K562 treated with DMSO at 1 percent for 24 hours (cell line): ENCODE results near the gene ARID3A. TPM values are rescaled to one million over a fixed set of nuclear protein-coding genes. Genes with fewer than 3 reads are reported as not detected.

Source experiments
- total RNA-seq: library from RNA; unstranded; fragments of 300-600 nt; gene quantifications from 2 replicates; pipeline ENCODE4 v1.2.3, GENCODE V29; 2022; ENCODE audit warnings: low read depth; ENCODE audit not compliant: insufficient read depth

Gene ARID3A, protein sequence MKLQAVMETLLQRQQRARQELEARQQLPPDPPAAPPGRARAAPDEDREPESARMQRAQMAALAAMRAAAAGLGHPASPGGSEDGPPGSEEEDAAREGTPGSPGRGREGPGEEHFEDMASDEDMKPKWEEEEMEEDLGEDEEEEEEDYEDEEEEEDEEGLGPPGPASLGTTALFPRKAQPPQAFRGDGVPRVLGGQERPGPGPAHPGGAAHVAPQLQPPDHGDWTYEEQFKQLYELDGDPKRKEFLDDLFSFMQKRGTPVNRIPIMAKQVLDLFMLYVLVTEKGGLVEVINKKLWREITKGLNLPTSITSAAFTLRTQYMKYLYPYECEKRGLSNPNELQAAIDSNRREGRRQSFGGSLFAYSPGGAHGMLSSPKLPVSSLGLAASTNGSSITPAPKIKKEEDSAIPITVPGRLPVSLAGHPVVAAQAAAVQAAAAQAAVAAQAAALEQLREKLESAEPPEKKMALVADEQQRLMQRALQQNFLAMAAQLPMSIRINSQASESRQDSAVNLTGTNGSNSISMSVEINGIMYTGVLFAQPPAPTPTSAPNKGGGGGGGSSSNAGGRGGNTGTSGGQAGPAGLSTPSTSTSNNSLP
- 72.0 and 83.1 TPM in 2 replicates for total RNA-seq

DNA sequence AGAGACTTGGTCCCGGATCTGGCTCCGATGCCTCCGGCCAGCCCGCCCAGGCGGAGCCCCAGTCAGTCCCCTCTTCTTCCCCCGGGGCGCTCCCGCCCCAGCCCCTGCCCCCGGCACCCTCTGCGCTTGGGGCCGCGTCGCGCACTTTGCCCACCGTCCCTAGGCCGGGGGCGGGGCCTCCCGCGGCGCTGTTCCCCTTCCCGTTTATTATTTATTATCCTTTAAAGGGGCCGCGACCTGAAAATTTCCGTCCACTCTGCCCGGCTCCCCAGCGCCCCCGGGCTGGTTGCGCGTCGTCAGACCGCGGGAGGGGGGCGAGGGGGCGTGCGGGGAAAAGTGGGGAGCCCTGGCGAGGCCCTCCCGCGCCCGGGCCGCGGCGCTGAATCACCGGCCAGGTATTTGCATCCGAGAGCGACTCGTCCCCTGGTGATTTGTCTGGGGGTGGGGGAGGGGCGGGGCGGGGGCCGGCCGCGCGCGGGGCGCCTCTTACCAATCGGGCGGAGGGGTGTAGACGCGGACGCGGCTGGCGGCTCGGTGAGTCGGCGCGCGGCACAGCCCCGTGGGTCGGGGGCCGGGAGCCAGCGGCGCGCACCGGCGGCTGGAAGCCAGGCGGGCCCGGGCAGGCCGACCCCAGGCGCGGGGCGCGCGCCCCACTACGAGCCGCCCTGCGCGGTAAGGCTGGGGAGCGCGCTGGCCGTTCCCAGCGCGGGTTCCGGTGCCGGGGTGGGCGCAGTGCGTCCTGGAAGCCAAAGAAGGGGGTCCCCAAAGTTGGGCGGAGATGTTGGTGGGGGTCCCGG, at the start of gene ARID3A:
ARID3A (plus strand) TSS at position 510 of the 797 bp plus-strand sequence. CDS start 3,494 bp downstream, outside the sequence.

DNA sequence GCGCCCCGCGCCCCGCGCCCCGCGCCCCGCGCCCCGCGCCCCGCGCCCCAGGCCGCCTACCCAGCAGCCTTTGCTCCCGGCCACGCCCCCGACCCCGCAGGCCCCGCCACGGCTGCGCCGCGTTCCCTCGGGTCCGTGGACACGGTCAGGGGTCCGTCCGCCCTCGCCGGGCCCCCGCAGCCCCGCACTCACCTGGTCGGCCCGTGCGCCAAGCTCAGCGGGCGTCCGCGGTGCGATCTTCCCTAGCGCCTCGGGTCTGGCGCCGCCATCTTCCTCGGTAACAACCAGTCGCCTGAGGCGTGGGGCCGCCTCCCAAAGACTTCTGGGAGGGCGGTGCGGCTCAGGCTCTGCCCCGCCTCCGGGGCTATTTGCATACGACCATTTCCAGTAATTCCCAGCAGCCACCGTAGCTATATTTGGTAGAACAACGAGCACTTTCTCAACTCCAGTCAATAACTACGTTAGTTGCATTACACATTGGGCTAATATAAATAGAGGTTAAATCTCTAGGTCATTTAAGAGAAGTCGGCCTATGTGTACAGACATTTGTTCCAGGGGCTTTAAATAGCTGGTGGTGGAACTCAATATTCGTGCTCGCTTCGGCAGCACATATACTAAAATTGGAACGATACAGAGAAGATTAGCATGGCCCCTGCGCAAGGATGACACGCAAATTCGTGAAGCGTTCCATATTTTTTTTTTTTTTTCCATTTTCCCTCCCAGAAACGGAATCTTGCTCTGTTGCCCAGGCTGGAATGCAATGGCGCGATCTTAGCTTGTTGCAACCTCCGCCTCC, 32.7 kb upstream of the ARID3A start, which contains the start of the genes MED16 and RNU6-9:
MED16 (minus strand) TSS at position 294 of the 796 bp plus-strand sequence. CDS start 2,056 bp downstream, outside the sequence.
RNU6-9 (plus strand) TSS at position 591 of the 796 bp plus-strand sequence.

DNA sequence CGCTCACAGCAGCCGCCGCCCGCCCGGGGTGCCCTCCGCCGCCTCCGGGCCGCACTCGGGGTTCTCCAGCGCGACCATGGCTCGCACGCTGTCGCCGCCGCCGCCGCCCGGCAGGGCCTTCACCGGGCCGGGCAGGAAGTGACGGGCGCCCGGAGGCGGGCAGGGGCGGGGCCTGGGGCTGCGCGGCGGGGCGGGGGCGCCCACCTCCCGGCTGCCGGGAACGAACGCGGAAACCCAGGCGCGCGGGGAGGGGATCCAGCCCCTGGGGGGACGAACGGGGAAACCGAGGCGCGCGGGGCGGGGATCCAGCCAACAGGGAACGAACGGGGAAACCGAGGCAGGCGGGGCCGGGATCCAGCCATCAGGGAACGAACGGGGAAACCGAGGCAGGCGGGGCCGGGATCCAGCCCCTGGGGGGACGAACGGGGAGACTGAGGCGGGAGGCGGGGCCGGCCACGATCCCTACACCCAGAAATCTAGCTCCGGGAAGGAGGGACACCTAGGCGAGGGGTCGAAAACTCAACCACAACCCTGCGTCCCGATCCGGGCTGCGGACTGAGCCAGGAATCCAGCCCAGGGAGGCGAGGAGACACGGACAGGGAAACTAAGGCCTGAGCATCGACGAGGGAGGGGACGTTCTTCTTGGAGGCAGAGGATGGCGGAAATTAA, 12.6 kb upstream of the ARID3A start, which contains the start of gene R3HDM4:
R3HDM4 (minus strand) TSS at position 140 of the 669 bp plus-strand sequence; CDS start at position 78, 62 bp downstream.

DNA sequence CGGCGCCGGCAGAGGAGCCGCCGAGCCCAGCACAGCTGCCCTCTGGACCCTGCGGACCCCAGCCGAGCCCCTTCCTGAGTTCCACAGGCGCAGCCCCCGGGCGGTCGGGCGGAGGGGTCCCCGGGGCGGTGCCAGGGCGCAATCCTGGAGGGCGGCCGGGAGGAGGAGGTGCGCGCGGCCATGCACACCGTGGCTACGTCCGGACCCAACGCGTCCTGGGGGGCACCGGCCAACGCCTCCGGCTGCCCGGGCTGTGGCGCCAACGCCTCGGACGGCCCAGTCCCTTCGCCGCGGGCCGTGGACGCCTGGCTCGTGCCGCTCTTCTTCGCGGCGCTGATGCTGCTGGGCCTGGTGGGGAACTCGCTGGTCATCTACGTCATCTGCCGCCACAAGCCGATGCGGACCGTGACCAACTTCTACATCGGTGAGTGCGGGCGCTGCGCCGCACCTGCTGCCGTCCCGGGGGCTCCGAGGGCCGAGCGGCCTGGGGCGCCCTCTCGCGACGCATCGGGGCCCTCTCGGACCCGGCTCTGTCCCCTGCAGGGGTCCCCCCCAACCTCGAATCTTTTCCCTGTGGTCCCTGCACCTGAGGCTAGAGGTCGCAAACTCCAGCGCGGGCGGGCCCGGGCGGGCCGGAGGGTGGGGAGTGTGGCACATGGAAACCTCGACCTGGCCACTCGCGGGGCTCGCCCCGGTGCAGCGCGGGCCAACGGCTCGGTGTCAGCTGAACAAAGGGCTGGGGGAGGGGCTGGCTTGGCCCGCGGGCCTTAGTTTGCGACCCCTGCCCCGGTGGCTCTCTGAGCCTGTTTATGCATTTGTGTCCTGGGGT, 8.3 kb upstream of the ARID3A start, which contains the start of gene KISS1R:
KISS1R (plus strand) TSS at position 11 of the 829 bp plus-strand sequence; CDS start at position 181, 170 bp downstream.

DNA sequence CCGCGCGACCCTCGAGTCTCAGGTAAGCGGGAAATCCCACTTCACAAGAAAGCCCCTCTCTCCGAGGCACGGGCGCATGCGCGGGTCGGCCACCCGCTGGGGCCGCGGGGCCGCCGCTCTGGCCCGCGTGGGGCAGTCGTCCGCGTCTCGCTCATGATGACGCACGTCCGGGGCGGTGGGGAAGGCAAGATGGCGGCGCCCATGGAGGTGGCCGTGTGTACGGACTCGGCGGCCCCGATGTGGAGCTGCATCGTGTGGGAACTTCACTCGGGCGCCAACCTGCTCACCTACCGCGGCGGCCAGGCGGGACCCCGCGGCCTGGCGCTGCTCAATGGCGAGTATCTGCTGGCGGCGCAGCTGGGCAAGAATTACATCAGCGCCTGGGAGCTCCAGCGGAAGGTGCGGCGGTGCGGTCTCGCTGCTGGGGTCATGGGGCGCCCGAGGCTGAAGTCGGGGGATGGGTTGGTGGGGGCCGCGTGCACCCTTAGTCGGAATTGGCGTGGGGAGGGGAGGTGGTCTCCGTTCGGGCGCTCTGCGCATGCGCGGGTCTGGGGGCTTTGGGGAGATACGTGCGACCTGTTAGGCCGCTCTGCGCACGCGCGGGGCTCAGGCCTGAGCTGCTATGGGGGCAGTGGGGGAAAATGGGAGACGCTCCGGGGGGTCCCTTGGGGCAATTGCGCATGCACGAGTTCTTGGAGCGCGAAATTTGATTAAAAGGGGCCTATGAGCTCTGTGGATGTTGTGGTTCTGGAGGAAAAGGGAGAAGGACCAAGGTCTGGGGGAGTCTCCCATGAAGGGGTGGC, 58.5 kb downstream of the ARID3A start, which contains the start of gene WDR18:
WDR18 (plus strand) TSS at position 181 of the 803 bp plus-strand sequence; CDS start at position 190, 9 bp downstream.

DNA sequence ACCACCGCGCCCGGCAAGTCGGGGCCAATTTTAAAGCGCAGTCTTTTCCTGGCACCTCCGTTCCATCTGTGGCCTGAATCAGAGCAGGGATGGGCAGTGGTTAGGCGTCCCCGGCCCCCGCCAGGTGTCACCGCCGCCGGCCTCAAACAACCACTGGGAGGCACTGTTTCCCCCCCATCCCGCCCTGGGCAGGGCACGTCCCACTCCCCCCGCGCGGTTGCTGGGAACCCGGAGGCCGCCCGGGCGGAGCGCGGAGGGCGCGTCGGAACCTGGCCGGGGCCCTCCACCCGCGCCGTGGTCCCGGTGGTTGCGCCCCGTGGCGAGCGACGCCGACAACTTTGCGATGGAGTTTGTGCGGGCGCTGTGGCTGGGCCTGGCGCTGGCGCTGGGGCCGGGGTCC, 74.3 kb downstream of the ARID3A start, which contains the start of gene GRIN3B:
GRIN3B (plus strand) TSS at position 325 of the 400 bp plus-strand sequence; CDS start at position 344, 19 bp downstream.

DNA sequence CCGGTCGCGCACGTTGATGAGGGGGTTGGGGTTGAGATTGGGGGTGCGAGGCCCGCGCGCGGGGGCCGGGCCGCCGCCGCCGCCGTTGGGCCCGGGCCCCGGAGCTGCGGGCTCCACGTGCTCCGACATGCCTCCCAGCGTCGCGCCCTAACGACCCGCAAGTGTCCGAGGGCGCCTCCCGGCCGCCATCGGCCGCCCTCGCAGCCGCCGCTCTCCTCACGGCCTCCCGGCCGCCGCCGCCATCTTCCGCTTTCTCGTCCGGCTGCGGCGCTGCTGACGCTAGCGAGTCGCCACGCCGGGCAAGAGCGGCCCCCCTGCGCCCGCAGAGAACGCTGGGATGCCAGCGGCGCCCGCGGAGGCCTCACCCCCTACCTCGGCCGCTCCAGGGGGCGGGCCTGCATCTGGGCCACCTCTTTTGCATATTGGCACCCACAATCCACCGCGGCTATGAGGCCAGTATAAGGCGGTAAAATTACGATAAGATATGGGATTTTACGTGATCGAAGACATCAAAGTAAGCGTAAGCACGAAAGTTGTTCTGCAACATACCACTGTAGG, 95.1 kb downstream of the ARID3A start, which contains the start of gene TMEM259:
TMEM259 (minus strand) TSS at position 256 of the 558 bp plus-strand sequence; CDS start at position 129, 127 bp downstream.

Other genes starting within 250 kb of the ARID3A start
- 9.8 and 12.7 TPM in 2 replicates for gene FSTL3, start 249.6 kb upstream of the ARID3A start, total RNA-seq
- 18.9 and 21.6 TPM in 2 replicates for gene PRSS57, start 230.6 kb upstream of the ARID3A start, total RNA-seq
- 20.1 and 24.9 TPM in 2 replicates for gene PALM, start 217.1 kb upstream of the ARID3A start, total RNA-seq
- 0.25 TPM in 1 of 2 replicates, not detected in the other for gene MISP, start 174.9 kb upstream of the ARID3A start, total RNA-seq
- gene PTBP1, start 128.6 kb upstream of the ARID3A start, total RNA-seq: 331 and 361 TPM in 2 replicates
- gene PLPPR3, start 104.1 kb upstream of the ARID3A start, total RNA-seq: 26.9 and 33.9 TPM in 2 replicates
- 1.3 and 1.6 TPM in 2 replicates for gene AZU1, start 98.2 kb upstream of the ARID3A start, total RNA-seq
- 0.87 and 1.3 TPM in 2 replicates for gene PRTN3, start 85.0 kb upstream of the ARID3A start, total RNA-seq
- gene ELANE, start 73.7 kb upstream of the ARID3A start, total RNA-seq: not detected in 2 replicates
- 64.6 and 67.7 TPM in 2 replicates for gene CFD, start 66.4 kb upstream of the ARID3A start, total RNA-seq
- gene MED16, start 32.8 kb upstream of the ARID3A start, total RNA-seq: 58.2 and 66.2 TPM in 2 replicates
- gene RNU6-9, start 32.6 kb upstream of the ARID3A start, total RNA-seq: not detected in 2 replicates
- gene R3HDM4, start 12.8 kb upstream of the ARID3A start, total RNA-seq: 169 and 193 TPM in 2 replicates
- gene KISS1R, start 8.7 kb upstream of the ARID3A start, total RNA-seq: 4.8 and 5.2 TPM in 2 replicates
- gene WDR18, start 58.3 kb downstream of the ARID3A start, total RNA-seq: 89.2 and 91.4 TPM in 2 replicates
- gene GRIN3B, start 74.4 kb downstream of the ARID3A start, total RNA-seq: 0.66 and 0.73 TPM in 2 replicates
- gene TMEM259, start 95.1 kb downstream of the ARID3A start, total RNA-seq: 234 and 259 TPM in 2 replicates
- gene RNU6-2, start 95.5 kb downstream of the ARID3A start, total RNA-seq: not detected in 2 replicates
- gene CNN2, start 100.6 kb downstream of the ARID3A start, total RNA-seq: 103 and 109 TPM in 2 replicates
- 68.1 and 68.5 TPM in 2 replicates for gene ABCA7, start 114.1 kb downstream of the ARID3A start, total RNA-seq
- 26.5 and 30.6 TPM in 2 replicates for gene ARHGAP45, start 141.1 kb downstream of the ARID3A start, total RNA-seq
- gene POLR2E, start 169.3 kb downstream of the ARID3A start, total RNA-seq: 298 and 316 TPM in 2 replicates
- gene GPX4, start 178.0 kb downstream of the ARID3A start, total RNA-seq: 1,084 and 1,166 TPM in 2 replicates
- gene SBNO2, start 248.2 kb downstream of the ARID3A start, total RNA-seq: 48.0 and 49.2 TPM in 2 replicates